ELR (cell line): ENCODE results near the gene SDK1.

Experiments used
- DNase-seq: peaks from one replicate; pipeline ENCODE4 v3.0.0-alpha.2; 2015; ENCODE audit warnings: low read depth

SDK1 gene

DNA sequence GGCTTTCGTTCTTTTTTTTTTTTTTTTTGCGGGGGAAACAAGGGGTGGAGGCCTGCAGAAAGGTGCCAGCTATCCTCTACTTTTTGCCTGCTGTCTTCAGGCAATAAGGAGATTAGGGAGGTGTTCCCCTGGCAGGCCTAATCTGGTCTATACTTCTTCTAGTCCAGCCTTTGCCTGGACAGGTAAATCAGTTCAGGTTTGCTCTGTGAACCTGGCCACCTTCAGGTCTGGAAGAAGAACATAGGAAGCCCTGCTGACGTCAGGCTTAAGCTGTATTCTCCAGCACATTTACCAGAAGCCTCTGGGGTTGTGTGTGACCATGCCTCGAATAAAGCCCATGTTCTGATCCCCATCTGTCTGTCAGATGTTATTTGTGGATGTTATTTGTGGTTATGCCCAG lies 115.4 kb downstream of the SDK1 start:
- no peak for DNase-seq

DNA sequence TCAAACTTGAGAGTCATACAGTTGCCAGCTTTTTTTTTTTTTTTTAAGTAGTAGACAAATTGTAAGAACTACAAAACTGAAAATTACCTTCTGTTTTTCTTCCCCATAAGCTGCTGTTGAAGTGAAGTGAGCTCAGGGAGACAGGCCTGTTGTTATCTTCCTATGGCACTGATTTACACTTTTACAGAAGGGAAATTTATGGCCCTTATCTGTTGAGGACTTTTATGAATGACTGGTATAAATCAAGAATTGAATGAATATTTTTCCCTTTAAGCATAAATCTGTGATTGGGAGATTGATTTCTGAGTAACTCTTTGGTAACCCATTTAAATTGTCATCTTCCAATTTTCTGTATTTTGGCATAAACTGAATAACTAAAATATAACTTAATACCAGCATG lies 124.0 kb downstream of the SDK1 start:
- no peak for DNase-seq

DNA sequence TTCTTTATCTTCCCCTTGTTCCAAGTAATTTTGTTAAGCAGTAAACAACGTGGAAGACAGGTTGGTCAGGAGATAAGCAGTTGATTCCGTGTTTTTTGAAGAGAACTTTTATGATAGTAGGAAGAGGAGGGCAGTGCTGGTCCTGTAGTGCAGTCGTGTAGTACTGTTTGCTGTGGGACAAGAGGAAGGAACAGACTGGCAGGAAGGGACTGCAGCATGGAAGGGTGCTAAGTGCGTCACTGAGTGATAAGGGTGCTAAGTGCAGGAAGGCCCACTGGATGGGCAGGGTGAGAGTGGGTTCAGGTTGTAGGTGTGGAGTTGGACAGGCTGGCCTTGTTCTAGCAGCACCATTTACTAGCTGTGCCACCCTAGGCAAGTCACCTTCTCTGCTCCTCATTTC lies 125.0 kb downstream of the SDK1 start:
- DNase-seq, result no peak

GRCh38 chr7:3427957-3428356 lies 126.9 kb downstream of the SDK1 start:
- no peak for DNase-seq

DNA sequence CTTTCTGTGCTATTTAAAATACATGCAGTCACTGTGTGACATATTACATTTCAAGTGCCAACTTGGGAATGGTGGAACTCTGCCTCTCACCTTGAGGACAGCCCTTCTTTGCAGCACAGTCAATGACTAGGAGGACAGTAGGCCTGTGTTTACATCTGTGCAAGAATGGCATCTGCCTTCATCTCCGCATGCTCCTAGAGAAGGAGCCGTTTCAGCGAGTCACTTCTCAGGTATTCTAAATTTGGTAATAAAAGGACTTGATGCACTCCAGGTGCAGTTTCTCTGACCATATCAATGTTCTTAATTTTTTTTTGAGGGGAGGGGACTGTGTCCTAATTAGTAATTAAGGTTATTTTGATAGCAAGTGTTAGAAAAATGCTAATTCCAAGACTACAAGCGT lies 128.9 kb downstream of the SDK1 start:
- no peak for DNase-seq

DNA sequence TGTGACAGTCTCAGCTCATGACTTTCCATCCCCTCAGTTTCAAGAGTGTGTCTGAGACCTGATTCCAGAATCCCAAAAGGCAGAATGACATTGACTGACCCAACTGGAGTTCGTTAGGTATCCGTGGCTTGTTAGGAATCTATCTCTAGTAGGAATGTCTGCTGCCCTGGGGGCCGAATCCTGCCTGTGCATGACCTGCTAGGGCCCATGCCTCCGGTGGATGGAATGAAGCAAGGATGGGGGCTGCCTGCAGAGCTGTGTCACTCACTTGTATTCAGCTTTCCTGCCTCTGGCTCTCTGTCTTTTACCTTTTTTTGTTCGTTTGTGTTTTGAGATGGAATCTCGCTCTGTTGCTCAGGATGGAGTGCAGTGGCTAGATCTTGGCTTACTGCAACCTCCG lies 129.5 kb downstream of the SDK1 start:
- DNase-seq, result peak; percentile 20

DNA sequence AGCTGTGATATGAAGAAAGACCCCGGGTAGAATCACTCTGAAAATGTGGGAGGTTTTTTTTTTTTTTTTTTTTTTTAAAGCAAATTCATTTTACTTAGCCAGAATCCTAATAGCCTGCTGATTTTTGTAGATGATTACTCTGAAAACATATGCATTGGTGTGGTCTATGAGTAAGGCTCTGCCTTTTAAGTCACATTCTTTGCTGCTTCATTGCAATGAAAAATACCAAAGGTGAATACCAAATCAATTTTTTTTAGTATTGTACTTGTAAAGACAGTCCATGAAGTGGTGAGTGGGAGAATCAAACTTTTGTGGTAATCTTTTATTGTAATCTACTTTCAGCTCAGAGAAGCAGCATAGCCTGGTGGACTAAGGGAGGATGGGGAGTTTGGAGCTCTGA lies 130.3 kb downstream of the SDK1 start:
- peak; percentile 33 for DNase-seq

DNA sequence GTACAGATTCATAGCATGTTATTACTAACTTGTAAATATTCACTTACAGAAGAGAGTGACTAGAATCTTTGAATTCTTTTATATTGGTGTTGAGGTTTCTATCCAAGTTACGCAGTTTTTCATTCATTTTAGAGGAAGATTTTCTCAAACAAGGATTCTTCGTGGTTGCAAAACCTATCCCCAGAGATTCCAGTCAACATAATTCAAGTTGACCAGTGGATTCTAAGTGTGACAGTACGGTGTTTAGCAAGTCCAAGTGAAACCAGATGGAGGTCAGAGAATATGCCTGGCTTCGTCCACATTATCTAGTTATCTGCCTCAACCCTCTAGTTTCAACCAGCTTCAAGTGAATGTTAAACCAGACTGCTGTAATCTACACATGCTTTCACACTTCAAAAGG lies 131.9 kb downstream of the SDK1 start:
- DNase-seq, result no peak

- DNase-seq, result no peak
Observed at GRCh38 chr7:3434611-3435010, 133.6 kb downstream of the SDK1 start.

GRCh38 chr7:3436112-3436511 lies 135.1 kb downstream of the SDK1 start:
- no peak for DNase-seq

- DNase-seq, result peak; percentile 68
Observed at GRCh38 chr7:3436746-3437145, 135.7 kb downstream of the SDK1 start.

- no peak for DNase-seq
Observed at GRCh38 chr7:3437467-3437866, 136.4 kb downstream of the SDK1 start.

- DNase-seq, result no peak
Observed at GRCh38 chr7:3438352-3438751, 137.3 kb downstream of the SDK1 start.

GRCh38 chr7:3439333-3440030 lies 138.4 kb downstream of the SDK1 start:
- peak; percentile 73 for DNase-seq

GRCh38 chr7:3440509-3440908 lies 139.5 kb downstream of the SDK1 start:
- DNase-seq, result no peak

- no peak for DNase-seq
Observed at GRCh38 chr7:3443716-3444115, 142.7 kb downstream of the SDK1 start.

DNA sequence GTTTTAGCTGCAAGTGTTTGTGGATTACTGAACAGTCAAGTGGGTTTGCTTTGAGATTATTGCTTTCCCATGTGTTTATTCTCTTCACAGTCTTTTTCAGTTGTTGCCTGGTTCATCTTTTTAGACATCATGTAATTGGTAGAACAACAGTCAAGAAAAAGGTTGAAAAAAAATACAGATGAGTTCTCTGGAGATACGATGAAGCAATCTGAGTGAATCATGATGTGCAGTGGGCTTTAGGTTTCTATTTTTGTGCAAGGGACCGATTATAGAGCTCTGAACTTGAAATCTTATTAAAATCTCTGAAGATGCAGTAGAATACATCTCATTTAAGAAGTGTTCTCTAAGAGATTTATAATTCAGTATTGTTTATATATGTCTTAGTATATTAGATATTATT lies 145.7 kb downstream of the SDK1 start:
- DNase-seq, result no peak

- no peak for DNase-seq
Observed at GRCh38 chr7:3451701-3452100, 150.6 kb downstream of the SDK1 start.

GRCh38 chr7:3453398-3453797 lies 152.3 kb downstream of the SDK1 start:
- no peak for DNase-seq

- no peak for DNase-seq
Observed at GRCh38 chr7:3455806-3456595, 154.9 kb downstream of the SDK1 start.

DNA sequence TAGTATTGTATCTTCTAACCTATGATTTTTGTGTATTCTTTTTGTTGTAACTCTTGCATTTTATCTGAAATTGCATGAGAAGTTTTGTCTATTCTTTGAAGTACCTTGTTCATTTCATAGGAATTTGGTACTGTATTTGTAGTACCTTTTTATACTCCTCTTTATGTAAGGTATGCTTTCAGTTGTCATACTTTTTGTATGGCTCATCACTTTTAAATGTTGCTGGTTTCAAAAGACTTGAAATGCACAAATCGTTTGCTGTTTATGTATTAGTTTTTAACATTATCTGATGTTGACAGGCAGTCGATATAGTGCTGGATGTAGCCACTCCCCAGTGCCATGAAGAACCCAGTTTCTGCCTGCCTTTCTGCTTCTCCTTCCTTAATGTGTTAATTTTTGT lies 158.1 kb downstream of the SDK1 start:
- DNase-seq, result no peak

- DNase-seq, result no peak
Observed at GRCh38 chr7:3461923-3462322, 160.9 kb downstream of the SDK1 start.

GRCh38 chr7:3463696-3464095 lies 162.6 kb downstream of the SDK1 start:
- DNase-seq, result no peak
